SK-N-SH treated with all-trans-retinoic acid at 6 μM for 48 hours (cell line): ENCODE measurements around the gene TTC36.

ENCODE experiments used
- ARNTL ChIP-seq: fragments of 450-650 bp; formaldehyde crosslinking; IDR thresholded peaks from 2 replicates; pipeline ENCODE4 v1.5.0; 2020; ENCODE audit warnings: low read depth, mild to moderate bottlenecking, moderate library complexity, borderline replicate concordance
- CSDC2 ChIP-seq: fragments of 250-450 bp; sonication (Bioruptor Pico); IDR thresholded peaks from 2 replicates; pipeline ENCODE4 v1.5.0; 2020; ENCODE audit warnings: mild to moderate bottlenecking, moderate library complexity
- ESRRG ChIP-seq: fragments of 250-450 bp; sonication (Bioruptor Pico); IDR thresholded peaks from 2 replicates; pipeline ENCODE4 v1.6.1; 2021; ENCODE audit warnings: mild to moderate bottlenecking
- ISL1 ChIP-seq: fragments of 250-450 bp; sonication (Bioruptor Pico); IDR thresholded peaks from 2 replicates; pipeline ENCODE4 v2.1.2; 2022; ENCODE audit warnings: mild to moderate bottlenecking, moderate library complexity
- PATZ1 ChIP-seq: fragments of 250-450 bp; sonication (Bioruptor Pico); IDR thresholded peaks from 2 replicates; pipeline ENCODE4 v1.8.0; 2020; ENCODE audit warnings: mild to moderate bottlenecking, moderate library complexity, borderline replicate concordance
- PPARA ChIP-seq: fragments of 250-450 bp; sonication (Bioruptor Pico); IDR thresholded peaks from 2 replicates; pipeline ENCODE4 v1.5.0; 2020; ENCODE audit warnings: mild to moderate bottlenecking, borderline replicate concordance
- RARB ChIP-seq: fragments of 250-450 bp; sonication (Bioruptor Pico); IDR thresholded peaks from 2 replicates; pipeline ENCODE4 v1.8.0; 2021; ENCODE audit warnings: mild to moderate bottlenecking, moderate library complexity
- SNAI2 ChIP-seq: fragments of 250-450 bp; sonication (Bioruptor Pico); IDR thresholded peaks from 2 replicates; pipeline ENCODE4 v1.5.0; 2020; ENCODE audit warnings: mild to moderate bottlenecking, moderate library complexity
- TOX ChIP-seq: fragments of 250-450 bp; sonication (Bioruptor Pico); IDR thresholded peaks from 2 replicates; pipeline ENCODE4 v1.8.0; 2021; ENCODE audit warnings: mild to moderate bottlenecking, moderate library complexity, borderline replicate concordance
- TSHZ2 ChIP-seq: fragments of 250-450 bp; sonication (Bioruptor Pico); IDR thresholded peaks from 2 replicates; pipeline ENCODE4 v1.5.0; 2020; ENCODE audit warnings: mild to moderate bottlenecking, moderate library complexity
- ZFP3 ChIP-seq: fragments of 250-450 bp; sonication (Bioruptor Pico); IDR thresholded peaks from 2 replicates; pipeline ENCODE4 v1.5.0; 2020; ENCODE audit warnings: mild to moderate bottlenecking, moderate library complexity
- ZNF8 ChIP-seq: fragments of 450-650 bp; formaldehyde crosslinking; IDR thresholded peaks from 2 replicates; pipeline ENCODE4 v1.5.0; 2020; ENCODE audit warnings: mild to moderate bottlenecking, moderate library complexity
- TF ChIP-seq, protein P1 (sequence below): fragments of 250-450 bp; sonication (Bioruptor Pico); IDR thresholded peaks from 2 replicates; pipeline ENCODE4 v1.5.1; 2020; ENCODE audit warnings: low read depth, mild to moderate bottlenecking, moderate library complexity

DNA sequence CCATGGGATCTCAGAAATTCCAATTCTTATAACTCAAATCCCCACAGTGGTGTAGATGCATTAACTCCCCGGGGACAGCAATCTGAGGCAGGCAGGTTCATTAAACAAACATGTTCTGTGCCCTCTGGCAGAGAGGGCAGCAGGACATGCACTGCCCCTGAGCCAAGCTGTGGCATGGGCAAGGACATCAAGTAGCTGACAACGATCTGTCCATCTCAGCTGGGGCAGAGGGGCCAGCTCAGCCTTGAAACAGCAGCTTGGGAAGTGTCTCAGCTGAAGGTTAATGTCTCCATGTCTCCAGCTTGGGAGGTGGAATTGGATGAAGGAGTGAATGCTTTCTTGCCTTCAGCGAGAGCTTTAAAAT lies 17.4 kb downstream of the TTC36 start:
- TF ChIP-seq ZFP3 (no peak), TSHZ2 (CRISPR knock-in tag) (no peak), PPARA (CRISPR knock-in tag) (no peak), RARB (CRISPR knock-in tag) (no peak), ARNTL (no peak), TOX (CRISPR knock-in tag) (no peak), ZNF8 (CRISPR knock-in tag) (no peak), ISL1 (CRISPR knock-in tag) (no peak), ESRRG (CRISPR knock-in tag) (no peak), CSDC2 (CRISPR knock-in tag) (no peak), SNAI2 (no peak), PATZ1 (no peak)
- TF ChIP-seq, protein P1, sequence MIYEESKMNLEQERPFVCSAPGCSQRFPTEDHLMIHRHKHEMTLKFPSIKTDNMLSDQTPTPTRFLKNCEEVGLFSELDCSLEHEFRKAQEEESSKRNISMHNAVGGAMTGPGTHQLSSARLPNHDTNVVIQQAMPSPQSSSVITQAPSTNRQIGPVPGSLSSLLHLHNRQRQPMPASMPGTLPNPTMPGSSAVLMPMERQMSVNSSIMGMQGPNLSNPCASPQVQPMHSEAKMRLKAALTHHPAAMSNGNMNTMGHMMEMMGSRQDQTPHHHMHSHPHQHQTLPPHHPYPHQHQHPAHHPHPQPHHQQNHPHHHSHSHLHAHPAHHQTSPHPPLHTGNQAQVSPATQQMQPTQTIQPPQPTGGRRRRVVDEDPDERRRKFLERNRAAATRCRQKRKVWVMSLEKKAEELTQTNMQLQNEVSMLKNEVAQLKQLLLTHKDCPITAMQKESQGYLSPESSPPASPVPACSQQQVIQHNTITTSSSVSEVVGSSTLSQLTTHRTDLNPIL (CRISPR knock-in tag): no peak
